ENCODE data around the gene SHLD1.
"Not testable (repeated sequence)": the region's sequence is repeated elsewhere in the genome, so short reads cannot be mapped to it uniquely, and the experiment has no call there.

Gene SHLD1

DNA sequence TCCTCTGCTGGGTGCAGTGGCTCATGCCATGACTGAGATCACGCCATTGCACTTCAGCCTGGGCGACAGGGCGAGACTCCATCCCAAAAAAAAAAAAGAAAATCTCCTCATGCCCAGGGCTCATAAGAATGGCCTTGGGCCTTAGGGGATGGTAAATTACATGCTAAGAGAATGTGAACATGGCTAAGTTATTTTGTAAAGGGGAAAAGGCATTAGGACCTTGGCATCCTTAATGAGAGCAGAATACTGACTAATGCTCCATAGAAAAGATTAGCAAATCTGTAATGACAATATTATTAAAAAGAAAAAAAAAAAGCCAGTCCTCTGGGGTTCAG, 12.6 kb upstream of the SHLD1 start:
- DNase-seq = no peak

DNA sequence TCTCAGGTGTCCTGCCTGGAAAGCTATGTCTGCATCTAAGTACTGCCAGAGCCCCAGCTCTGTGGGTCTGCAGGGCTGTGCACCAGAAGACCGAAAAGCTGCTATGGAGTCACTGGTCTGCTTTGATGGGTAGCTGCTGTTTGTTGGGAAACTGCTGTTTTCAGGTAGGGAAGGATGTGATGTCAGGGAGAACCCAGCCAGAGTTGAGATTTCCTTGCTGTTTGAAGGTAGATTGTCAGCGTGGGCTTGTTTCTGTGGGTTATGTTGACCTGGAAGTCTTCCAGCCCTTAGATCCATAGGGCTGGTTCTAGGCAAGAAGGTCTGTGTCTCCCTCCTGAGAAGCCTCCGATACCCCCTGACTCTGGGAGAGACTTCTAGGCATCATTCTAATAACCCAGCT, 12.2 kb upstream of the SHLD1 start:
- no peak for DNase-seq

DNA sequence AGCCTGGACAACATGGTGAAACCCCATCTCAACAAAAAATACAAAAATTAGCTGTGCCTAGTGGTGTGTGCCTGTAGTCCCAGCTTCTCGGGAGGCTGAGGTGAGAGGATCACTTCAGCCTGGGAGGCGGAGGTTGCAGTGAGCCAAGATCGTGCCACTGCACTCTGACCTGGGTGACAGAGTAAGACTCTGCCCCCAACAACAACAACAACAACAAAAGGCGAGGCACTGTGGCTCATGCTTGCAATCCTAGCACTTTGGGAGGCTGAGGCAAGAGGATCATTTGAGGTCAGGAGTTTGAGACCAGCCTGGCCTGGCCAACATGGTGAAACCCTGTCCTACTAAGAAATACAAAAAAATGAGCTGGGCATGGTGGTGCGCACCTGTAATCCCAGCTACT, 9.6 kb upstream of the SHLD1 start:
- DNase-seq = not testable (repeated sequence)

DNA sequence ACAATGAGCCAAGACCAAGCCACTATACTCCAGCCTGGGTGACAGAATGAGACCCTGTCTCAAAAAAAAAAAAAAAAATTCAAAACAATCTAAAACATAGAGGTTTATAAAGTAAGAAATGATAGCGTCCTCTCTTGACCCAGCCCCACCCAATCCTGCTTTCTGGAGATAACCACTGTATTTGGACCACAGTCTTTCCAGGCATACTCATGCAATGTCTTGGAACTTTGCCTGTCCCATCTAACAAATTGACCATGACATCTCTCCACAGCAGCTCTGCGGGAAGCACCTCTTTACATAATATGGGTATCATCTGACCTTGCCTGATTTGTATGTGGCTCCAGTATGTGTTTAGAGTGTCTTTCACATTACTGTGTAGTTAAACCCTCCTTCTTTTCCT, 9.1 kb upstream of the SHLD1 start:
- no peak for DNase-seq

DNA sequence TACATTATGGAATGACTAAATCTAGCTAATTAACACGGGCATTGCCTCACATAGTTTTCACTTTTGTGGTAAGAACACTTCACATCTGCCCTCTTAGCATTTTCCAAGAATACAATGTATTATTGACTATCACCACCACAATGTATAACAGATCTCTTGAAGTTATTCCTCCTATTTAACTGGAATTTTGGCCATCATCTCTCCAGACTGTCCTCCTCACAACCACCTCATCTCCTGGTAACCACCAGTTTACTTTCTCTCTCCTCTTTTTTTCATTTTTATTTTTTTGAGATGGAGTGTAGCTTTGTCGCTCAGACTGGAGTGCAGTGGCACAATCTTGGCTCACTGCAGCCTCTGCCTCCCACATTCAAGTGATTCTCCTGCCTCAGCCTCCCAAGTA, 8.2 kb upstream of the SHLD1 start:
- DNase-seq = no peak

DNA sequence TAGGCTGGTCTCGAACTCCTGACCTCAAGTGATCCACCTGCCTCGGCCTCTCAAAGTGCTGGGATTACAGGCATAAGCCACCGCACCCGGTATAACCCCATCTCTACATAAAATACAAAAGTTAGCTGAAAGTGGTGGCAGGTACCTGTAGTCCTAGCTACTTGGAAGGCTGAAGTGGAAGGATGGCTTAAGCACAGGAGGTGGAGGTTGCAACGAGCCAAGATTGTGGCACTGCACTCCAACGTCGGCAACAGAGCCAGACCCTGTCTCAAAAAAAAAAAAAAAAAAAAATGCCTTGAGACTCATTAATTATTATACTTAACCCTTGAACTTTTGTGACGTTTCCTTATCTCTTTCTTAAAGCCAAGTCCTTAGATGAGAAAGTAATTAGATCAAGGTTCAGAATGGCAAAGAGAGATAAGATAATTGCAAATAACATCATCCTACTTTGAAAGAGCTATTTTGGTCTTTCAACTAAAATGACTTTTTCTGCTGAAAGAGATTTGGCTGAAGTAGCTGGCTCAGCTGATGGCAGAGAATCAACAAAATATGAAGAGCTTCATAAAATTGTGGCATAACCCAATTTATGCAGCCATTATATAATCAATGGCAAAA, 4.7 kb upstream of the SHLD1 start:
- DNase-seq = no peak

DNA sequence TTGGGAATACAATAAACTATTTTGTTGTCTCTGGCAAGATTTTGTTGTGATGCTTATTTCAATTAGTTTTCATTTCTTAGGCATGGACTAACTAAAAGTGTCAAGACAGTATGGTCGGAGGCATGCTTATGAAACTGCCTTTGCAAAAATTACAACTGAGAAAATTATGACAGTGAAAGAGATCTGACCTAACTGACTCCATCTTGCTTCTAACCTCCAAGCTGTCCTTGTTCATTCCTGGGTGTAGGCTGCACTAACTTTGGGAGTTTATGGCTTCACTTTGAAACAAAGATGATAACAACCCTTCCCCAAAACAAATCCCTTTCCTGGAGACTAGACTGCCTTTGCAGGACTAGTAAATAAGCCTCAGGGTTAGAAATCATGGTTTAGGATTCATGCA, 4.1 kb upstream of the SHLD1 start:
- DNase-seq = no peak

DNA sequence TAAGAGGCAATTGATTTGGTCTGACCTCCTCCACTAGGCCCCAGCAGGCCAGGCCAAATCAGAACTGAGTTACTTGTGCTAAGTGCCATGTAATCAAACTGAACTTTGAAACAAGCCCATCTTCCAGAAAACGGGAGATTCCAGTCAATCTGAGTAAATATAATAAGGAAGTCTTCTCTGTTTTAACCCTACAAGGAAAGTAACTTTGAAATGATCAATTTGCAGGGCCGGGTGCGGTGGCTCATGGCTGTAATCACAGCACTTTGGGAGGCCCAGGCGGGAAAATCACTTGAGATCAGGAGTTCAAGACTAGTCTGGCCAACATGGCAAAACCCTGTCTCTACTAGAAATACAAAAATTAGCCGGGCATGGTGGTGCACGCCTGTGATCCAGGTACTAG, 2.0 kb upstream of the SHLD1 start:
- DNase-seq = no peak

DNA sequence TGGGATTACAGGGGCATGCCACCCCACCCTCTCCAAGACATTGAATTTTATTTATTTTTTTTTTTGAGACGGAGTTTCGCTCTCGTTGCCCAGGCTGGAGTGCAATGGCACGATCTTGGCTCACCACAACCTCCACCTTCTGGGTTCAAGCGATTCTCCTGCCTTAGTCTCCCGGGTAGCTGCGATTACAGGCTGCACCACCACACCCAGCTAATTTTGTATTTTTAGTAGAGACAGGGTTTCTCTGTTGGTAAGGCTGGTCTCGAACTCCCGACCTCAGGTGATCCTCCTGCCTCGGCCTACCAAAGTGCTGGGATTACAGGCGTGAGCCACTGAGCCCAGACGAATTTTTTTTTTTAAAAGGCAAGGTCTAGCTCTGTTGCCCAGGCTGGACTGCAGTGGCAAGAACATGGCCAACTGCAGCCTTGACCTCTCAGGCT, 669 bp upstream of the SHLD1 start:
- not testable (repeated sequence) for DNase-seq

DNA sequence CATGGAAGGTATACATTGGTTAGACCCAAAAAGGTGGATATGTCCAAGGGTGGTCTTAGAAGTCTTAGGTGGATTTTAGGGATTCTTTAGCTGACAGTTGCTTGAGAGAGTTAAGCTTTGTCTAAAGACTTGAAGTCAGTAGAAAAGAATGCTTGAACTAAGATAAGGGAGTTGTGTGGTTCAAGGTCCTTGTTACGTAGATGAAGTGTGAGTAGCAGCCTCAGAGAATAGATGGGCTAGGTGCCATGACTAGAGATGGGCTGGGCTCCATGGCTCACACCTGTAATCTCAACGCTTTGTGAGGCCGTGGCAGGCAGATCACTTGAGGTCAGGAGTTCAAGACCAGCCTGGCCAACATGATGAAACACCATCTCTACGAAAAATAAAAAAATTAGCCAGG, 1.7 kb downstream of the SHLD1 start:
- no peak for DNase-seq

DNA sequence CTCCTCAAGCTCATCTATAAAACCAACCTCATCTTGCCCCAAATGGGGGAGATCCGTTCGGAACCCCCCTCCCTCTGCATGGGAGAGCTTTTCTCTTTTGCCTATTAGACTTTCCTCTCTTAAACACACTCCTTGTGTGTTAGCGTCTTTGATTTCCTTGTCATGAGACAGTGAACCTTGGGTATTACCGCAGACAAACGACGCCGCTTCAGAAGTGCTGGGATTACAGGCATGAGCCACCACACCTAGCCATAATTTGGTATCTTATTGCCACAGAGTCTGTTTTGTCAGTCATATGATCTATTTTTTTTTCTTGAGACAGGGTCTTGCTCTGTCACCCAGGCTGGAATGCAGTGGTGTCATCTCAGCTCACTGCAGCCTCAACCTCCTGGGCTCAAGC, 3.6 kb downstream of the SHLD1 start:
- no peak for DNase-seq

DNA sequence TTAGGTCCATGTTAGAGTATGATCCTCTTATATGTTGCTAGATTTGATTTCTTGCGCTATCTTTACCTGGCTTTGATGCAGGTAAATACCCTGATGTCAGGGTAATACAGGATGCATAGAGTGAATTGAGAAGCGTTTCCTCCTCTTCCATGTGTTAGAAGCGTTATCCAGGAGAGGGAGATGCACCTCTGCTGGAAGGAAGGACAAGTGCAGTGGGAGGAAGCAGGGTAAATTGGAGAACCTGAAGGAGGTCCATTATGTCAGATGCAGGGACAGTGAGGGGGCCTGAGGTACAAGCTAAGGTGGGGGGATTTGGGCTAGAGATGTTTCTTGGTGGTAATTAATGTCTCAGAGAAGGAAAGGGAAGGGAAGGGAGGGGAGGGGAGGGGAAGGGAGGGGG, 7.7 kb downstream of the SHLD1 start:
- no peak for DNase-seq

DNA sequence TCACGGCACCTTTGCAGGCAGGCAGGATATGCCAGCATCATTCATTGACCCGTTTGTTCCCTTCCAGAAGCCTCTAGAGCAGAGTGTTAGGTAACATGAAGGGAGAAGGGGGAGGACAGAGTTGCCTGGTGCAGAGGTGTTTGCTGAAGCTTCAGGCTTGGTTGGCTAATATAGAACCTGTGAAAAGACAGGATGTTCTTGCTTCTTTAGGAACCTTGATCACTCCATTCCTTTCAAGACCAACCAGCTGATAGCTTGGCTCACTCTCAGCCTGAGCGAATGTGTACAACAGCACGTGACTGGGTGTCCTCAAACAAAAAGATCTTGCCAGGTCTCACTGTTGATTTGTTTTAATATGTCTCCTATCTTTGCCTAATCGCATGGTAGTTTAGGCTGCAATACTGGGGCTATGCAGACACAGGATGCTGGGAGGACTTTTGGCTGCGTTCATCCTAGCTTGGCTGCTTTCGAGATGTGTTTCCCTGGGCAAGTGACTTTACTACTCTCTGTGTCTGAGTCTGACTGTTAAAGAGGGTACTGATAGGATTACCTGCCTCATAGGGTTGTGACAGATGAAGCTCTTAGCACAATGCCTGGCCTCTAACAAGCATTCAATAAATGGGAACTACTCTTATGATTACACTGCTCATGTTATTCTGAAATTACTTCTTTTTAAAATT, 16.0 kb downstream of the SHLD1 start:
- no peak for DNase-seq

DNA sequence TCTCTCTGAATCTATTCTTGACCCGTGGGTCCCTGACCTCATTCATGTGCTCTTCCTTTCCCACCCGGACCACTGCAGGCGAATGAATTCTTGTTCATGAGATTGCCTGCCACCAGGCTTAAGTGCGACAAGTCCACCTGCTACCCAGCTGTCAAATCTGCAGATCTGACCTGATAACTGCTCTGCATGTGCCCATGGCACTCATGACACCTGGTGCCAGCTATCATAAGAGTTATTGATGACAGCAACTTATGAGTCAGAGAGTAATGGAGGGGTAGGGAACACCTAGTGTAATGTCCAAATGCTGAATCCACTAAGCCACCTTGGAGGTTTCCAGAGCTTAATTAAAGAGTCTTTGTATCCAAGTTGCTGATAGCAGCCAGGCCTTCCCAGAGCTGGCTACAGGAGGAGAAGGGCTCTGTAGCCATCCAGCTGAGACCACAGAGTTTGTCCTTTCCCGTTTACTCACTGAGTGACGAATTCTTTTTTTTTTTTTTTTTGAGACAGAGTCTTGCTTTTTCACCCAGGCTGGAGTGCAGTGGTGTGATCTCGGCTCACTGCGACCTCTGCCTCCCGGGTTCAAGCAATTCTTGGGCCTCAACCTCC, 17.4 kb downstream of the SHLD1 start:
- DNase-seq = no peak

DNA sequence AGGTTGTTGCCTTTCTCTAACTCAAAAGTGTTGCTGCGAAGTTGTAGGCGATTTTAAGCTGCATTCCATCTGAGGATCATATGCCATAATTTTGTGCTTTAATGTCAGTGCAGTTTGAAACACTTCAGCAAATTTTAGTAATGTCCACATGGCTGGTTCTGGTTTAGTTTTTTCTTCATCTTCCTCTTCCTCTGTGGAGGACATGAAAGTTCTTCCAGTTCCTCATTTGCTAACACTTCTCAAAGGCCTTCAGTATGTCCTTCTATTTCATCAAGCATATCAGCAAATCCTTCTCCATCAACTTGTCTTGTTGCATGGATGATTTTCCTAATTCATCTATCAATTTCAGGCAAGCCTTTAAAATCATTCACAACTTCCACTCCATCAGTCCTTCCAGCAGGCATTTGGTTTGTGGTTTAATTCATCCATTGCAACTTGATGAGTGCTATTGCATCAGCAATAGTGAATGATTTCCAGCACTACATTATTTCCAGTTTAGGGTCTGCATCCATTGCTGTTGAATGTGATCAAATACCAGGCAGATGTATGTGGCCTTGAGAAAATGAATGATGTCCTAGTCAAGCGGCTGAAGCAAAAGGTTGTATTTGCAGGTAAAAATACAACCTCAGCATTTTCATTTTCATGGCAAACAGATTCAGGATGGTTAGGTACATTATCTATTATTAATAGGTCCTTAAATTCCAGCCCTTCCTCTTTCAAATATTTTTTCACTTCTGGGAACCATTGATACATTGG, 20.2 kb downstream of the SHLD1 start:
- no peak for DNase-seq

DNA sequence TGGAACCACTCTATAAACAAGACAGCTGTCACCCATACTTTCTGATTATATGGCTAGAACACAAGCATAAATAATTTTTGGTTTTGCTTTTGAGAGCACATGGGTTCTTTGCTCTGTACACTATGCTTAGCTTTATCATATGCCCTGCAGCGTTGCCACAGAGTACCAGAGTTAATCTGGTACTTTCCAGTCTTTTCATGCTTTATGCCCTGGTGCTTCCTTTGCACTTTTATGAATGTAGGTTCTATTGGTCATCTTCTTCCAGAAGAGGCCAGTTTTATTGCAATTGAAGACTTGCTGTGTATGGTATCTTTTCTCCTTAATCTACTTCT, 20.8 kb downstream of the SHLD1 start:
- DNase-seq = no peak

DNA sequence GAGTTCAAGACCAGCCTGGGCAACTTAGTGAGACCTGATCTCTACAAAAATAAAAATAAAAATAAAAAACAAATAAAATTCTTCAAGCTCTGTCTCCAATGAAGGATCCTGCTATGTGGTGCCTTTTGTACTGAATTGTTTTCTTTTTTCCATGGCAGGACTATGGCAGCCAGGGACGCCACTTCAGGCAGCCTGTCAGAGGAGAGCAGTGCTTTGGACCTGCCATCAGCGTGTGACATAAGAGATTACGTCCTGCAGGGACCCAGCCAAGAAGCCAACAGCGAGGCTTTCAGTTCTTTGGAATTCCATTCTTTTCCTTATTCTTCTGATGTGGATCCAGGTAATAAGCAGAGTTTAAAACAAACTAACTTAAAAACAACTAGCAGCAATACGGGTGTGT, 22.5 kb downstream of the SHLD1 start:
- DNase-seq = no peak

DNA sequence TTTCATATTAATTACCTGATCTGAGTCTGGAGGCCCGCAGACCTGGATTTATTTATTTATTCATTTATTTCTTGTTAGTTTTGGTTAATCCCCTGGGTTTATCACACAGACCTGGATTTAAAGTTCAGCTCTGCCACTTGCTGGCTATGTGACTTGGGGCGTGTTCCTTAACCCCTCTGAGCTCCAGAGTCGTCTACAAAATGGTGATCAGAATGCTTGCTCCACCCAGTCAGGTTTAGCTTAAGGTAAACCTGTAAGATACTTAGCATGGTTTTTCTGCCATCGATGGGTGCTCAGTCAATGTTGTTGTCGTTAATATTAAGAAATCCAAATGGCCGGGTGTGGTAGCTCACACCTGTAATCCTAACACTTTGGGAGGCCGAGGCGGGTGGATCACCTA, 23.4 kb downstream of the SHLD1 start:
- no peak for DNase-seq

DNA sequence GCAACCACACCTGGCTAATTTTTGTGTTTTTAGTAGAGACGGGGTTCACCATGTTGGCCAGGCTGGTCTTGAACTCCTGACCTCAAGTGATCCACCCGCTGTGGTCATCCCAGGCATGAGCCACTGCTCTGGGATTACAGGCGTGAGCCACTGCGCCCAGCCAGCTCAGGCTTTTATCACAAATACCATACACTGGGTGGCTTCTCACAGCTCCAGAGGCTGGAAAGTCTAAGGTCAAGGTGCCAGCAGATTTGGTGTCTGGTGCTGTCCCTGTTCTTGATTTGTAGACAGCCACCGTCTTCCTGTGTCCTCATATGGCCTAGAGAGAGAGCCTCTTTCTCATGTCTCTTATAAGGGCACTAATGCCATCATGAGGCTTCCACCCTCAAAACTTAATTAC, 25.9 kb downstream of the SHLD1 start:
- no peak for DNase-seq

DNA sequence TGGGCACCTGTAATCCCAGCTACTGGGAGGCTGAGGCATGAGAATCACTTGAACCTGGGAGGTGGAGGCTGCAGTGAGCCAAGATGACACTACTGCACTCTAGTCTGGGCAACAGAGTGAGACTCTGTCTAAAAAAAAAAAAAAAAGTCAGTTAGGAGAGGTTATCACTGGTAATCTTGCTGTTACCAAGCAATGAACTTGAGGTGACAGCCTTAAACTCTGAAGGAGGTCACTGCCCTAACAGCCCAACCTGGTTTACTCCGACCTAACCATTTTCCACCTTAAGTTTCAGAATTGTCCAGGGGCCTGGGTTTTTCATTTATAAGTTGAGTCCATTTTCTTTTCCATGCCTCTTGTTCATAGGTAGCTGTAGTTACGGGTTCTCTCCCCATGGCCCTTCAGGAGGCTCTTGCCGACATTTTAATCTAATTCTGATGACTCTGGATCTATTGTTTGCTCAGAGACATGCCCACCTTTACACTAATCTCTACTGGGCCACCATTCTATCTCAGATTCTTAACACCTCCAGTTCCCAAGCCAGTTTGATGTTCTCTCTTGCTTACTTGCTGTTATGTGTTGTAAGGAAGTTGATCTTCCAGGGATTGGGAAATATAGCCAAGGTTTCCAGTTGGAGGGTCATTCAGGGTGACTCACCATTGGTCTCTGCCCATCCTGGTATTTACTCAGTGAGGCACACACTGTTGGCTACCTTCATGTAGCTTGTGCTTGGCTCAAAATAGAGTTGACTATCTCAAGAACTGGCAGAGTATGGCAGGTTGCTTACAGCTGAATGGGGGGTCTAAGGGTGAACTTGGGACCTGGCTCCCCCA, 29.1 kb downstream of the SHLD1 start:
- DNase-seq = no peak

DNA sequence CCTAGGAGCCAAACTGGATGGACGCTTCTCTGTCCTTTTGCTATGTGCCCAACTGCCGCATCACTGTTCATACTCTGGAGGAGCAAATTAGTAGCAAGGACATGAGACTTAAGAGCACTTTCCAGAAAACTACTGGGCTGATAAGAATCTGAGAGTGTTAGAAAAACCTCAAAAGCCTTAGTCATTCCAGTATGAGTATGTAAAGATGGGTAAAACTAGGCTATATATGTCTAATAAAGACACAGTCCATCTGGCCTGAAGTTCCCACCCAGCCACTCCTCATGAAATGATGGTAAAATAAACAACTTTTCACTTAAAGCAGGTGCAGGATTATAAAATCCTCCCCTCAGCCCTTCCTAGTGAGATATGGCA, 30.6 kb downstream of the SHLD1 start:
- DNase-seq = no peak

DNA sequence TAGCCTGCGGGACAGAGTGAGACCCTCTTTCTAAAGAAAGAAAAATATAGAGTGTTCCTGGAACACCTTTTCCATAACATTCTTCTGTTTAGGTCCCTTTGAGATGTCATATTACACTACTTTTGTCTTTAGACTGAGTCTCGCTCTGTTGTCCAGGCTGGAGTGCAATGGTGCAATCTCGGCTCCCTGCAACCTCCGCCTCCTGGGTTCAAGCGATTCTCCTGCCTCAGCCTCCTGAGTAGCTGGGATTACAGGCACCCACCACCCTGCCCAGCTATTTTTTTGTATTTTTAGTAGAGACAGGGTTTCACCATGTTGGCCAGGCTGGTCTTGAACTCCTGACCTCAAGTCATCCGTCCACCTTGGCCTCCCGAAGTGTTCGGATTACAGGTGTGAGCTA, 31.2 kb downstream of the SHLD1 start:
- DNase-seq = not testable (repeated sequence)
